HCEC 1CT (cell line): ENCODE data around the gene UBE2E1.

Experiments used
- DNase-seq: peaks from one replicate; pipeline ENCODE4 v3.0.0-alpha.2; 2017

The UBE2E1 gene

GRCh38 chr3:23796518-23796917 lies 9.2 kb upstream of the UBE2E1 start:
- DNase-seq, result no peak

GRCh38 chr3:23797491-23797890 lies 8.3 kb upstream of the UBE2E1 start:
- no peak for DNase-seq

GRCh38 chr3:23798456-23798855 lies 7.3 kb upstream of the UBE2E1 start:
- DNase-seq, result no peak

GRCh38 chr3:23798876-23799275 lies 6.9 kb upstream of the UBE2E1 start:
- DNase-seq, result no peak

DNA sequence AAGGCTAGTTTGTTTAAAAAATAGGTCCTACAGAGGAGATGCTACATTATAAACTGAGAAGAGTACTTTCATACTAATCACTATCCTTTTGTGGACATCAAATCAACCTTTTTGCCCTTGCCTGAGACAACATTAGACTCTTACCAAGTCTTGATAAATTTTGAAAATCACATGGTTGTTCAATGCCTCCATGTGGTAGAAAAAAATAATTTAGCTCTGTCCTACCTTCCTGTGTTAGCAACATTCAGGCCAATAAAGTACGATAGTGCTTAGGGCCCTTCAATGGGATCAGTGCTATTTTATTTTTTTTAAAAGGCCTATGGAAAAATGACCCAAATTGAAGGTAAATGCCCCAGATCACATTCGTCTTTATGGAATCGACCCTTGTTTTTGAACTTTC lies 5.0 kb upstream of the UBE2E1 start:
- peak; percentile 19 for DNase-seq

DNA sequence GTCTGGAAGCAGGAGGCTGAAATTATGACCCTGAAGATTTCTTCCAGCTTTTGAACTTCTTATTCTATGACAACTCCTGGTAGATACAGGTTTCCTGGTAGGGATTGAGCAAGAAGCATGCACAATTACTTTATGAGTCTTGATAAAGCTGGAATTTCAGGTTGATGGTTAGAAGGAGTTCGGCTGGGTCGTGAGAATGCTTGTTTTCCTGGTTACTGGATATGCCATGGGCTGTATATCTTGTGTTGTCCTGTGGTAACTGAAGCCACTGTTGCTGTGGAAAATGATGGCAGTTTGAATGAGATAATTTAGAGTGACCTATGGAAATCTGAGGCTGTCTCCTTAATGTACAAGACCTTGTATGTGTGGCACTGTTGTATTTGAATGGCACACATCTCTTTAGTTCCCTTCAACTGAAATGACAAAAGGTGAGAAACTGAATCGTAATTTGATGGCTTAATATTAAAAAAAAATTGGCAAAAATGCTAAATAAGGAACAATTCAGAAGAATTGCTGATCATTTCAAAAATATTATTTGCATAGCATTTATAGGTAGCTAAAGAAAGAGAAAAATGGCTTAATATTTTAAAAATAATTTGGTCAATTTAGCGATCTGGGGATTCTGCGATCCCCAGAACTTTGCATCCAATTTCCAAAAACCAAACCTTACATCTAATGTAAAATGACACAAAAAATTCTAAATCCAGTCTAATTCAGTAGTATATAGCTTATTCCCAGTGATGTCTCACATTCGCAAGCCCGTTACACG lies 1.1 kb upstream of the UBE2E1 start:
- DNase-seq, result no peak

DNA sequence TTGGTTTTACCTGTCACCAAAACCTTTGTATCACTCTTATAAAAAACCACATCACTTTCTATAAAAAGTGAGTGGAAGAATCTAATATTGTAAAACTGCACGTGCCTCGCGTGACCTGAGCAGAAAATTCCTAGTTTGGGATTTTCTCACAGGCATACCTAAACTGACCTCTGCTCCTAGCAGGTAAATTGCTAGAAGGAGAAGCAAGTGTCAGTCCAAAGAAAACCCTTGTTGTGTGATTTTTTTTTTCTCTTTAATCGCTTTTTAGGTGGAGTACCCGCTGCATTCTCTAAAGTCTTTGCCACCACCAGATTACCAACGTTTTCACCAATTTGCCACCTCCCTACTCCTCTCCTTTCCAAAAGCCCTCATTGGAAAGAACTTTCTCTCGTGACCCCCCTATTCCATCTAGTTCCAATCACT lies 534 bp upstream of the UBE2E1 start:
- DNase-seq, result no peak

DNA sequence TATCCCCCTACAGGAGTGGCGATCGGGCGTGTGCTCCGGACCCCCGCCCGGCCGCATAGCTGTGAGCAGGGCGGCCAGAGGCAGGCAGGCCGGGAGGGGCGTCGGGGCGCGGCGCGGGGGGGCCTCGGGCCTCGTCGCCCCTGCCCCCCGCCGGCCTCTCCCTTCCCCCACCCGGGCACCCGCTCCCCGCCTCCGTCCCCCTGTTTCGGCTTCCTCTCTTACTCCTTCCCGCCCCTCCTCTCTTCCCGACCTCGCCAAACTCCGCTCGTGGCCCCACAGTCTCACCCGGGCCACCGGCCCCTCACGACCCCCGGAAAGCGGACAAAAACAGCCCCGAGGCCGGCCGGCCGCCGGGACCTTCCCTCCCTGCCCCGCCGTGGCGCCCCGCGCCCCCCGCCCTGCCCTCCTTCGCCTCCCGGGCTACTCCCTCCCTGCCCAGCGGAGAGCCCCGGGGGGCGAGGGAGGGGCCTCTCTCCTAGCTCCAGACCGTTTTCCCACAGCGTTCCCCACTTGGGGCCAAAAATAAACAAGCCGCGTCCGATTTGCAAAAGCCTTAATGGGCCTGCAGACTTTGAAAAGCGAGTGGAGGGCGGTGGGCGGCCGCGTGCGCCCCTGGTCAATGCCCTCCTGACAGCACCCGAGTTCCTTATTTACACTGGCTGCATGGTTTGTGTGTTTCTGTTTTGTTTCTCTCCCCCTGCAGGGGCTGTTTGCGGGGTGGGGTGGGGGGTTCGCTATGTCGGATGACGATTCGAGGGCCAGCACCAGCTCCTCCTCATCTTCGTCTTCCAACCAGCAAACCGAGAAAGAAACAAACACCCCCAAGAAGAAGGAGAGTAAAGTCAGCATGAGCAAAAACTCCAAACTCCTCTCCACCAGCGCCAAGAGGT lies 1.0 kb downstream of the UBE2E1 start:
- DNase-seq, result peak; percentile 16

GRCh38 chr3:23807424-23808015 lies 1.8 kb downstream of the UBE2E1 start:
- DNase-seq, result peak; percentile 55

GRCh38 chr3:23808525-23808924 lies 2.8 kb downstream of the UBE2E1 start:
- no peak for DNase-seq

DNA sequence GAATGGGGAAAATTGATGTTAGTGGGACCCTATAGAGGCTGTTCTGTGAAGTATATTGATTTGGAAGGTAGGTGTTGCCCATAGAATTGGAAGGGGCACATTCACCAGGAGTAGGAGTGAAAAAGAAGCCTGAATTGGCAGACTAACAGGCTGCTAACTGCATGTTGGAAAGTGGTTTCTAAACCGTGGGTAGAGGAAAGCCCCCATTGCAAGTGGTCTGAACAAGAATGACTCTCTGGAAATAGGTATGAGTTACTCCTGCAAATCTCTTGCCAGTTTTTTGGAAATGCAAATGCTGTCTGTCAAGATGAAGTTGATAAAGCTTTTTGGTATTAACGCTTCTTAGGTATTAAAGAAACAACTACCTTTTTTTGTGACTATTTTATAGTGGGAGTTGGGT lies 3.5 kb downstream of the UBE2E1 start:
- no peak for DNase-seq

DNA sequence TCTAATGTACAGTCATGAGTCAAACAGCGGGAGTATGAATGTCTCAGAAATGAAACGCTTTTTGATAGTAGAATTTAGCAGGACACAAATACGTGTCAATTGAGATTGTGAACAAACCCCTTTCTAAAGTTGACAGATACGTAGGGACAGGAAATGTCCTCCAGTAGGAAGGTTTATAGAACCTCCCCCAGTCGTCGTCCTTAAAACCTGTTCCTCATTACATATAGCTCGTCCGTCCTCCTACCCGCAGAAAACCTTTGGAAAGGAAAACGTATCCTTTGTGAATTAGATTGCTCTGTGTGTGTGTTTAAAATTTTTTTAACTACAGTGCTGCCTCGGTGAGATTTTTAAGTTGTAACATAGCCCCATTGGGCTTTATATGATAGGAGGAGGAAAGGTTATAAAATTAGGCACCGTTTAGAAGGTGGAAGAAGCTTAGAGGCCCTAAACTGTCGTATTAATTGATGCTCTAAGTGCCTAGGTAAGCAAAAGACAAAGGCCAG lies 4.1 kb downstream of the UBE2E1 start:
- no peak for DNase-seq

DNA sequence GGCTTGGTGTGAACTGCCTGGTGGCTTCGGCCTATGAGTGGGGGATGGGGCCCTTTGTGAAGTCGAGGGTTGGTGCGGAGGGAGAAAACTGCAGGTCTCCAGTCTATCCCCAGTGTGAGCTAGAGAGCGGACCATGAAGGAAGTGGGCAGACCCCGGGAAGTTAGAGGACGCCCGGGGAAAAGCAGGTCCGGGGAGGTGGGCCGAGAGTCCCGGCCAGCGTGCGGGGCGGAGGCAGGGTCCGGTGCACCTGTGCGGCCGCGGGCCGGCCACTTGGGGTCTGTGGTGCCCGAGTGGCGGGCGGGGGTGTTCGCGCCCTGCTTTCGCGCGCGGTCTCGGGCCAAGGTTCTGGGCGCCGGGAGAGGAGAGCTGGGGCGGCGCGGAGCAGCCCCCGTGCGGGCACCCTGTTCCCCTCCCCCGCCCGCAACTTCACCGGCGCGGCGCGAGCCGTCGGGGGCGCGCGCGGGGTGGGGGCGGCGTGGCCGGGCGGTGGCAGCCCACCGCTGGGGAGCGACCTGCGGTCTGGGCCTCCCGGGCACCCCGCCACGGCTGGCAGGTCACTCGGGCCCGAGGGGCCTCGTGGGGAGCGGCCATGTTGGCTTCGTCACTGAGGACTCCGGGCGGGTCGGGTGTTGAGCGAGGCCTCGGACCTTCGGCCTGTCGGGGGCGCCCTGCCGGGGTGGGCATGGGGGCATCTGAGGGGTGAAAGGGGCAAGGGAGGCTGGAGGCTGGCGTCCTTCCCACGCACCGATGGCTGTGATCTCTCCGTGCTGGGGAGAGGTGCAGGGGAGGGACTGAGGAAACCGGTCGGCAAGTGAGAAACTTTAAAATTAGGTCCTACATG lies 4.8 kb downstream of the UBE2E1 start:
- DNase-seq, result peak; percentile 24

- no peak for DNase-seq
Measured at GRCh38 chr3:23811185-23811527, 5.4 kb downstream of the UBE2E1 start.

- DNase-seq, result no peak
Measured at GRCh38 chr3:23811919-23812318, 6.2 kb downstream of the UBE2E1 start.

DNA sequence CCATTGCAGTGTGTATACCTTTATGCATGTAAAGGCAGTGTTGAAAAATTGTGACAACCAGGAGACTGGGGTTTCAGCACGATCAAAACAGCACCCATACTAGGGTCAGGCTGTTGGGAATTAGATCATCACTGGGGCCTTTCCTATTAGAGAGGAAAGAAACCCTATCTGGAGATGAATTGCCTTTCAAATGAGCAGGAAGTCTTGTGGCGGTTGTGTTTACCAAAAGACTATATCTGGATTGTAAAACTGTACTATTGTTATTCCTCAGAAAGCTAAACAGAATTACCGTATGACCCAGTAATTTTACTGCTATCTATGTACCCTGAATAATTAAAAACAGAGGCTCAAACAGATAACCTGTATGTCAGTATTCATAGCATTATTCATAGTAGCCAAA lies 10.1 kb downstream of the UBE2E1 start:
- no peak for DNase-seq

GRCh38 chr3:23816721-23817120 lies 11.0 kb downstream of the UBE2E1 start:
- no peak for DNase-seq

DNA sequence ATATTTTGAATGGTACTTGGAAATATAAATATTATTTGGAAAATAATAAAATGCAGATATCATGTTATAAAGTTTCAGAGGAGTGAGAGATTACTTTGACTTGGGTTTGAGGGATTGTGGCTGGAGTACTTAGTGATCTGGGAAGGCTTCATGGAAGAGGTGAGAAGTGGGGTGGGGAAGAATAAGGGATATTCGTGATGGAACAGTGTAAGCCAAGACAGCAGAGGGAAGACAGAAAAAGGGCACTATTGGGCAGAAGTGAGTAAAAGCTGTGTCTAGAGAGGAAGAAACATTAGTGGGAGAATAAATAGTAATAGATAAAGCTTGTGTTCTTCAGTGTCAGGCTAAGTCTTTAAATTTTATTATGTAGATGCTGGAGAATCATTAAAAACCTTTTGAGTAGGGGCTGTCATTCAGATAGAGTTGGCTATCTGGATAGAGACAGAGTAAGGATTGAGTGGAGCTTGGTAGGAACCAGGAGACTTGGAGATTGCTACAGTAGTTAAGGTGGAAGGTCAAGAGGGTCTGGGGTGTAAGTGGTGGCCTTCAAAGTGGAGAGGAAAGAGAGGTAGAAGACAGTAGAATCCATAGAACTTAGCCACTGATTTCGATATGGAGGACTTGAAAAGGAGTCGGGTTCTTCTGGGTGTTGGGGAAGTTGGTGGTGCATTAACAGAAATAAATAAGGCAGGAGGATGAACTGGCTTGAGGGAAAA lies 11.9 kb downstream of the UBE2E1 start:
- DNase-seq, result no peak

- no peak for DNase-seq
Measured at GRCh38 chr3:23819599-23820360, 14.0 kb downstream of the UBE2E1 start.

DNA sequence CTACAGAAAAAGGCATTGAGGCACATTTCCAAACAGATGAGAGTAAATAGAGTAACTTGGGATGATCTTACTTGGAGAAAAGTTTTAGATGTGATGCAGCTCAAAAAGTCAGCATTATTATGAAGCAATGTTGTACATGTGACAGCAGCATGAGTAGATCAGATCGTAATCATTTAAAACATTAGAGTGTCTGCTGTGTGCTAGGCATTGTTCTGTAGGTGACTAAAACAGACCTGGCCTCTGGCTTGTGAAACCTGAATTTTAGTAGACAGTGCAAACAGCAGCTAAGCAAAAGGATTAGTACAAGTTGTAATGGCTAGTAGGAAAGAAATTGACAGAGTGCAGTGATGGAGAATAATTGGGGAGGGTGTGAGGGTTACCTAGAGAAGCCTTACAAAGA lies 15.1 kb downstream of the UBE2E1 start:
- no peak for DNase-seq

DNA sequence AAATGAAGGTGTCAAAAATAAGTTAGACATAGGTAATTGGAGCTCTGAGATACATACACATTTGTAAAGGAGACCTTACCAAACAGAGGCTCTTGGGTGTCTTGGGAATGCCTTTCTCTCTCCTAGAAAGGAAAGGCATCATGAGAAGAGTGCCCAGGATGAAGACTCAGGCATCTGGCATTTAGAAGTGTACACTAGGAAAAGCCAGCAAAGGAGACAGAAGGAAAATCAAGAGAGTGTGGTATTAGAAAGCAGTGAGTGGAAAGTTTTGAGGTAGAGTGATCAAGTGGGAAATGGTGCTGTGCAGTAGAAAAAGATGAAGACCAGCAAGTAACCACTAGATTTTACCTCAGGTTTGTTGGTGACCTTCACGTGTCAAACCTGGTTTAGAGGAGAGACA lies 16.1 kb downstream of the UBE2E1 start:
- no peak for DNase-seq
